SW480 (cell line): Measurements from ENCODE around the gene OR13C3.
A peak's percentile ranks its signal among the peaks of the same experiment; 100 is the strongest.
"Not testable (repeated sequence)": the region's sequence is repeated elsewhere in the genome, so short reads cannot be mapped to it uniquely, and the experiment has no call there.

ENCODE experiments used
- DNase-seq: peaks from one replicate; pipeline ENCODE4 v3.0.0-alpha.2; 2016; ENCODE audit warnings: low spot score

Gene OR13C3

DNA sequence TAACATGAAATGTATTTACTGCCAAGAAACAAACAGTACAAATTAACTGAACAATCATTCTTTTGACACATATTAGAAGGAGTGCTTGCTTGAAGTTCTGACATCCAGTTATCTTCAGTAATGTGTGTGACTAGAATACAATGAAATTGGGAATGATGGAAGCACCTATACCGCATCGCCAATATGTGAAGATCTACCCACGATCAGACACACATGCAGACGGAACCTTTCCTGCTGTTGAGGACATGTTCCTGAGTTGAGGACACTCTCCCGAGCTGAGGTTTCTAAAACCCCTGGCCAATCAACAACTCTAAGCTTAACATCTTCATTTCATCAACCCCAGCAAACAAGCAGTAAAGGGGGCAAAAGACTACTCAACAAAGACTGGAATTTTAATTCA lies at the start of gene OR13C3:
Gene OR13C3 (minus strand): TSS at position 101 of the 400 bp plus-strand sequence. CDS start 133 bp downstream, outside the sequence.
- DNase-seq: no peak

DNA sequence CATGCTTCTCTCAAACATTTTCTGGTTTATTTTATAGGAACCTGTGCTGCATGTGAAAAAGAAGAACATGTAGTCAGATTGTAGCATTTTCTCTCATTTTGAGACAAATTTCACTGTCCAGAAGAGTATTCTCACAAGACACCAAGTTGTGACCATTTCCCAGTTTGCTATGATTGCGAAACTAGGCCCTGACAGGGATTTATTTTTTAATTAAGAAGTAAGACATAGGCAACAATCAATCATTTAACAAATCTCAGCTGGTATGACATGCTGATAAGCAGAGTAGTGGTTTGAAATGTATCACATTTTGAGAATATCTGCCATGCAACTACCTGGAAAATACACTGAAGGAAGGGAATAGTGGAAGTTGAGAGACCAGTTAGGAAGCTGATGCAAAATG lies 43.9 kb upstream of the OR13C3 start:
- DNase-seq: no peak

- no peak for DNase-seq
These were observed 40.6 kb upstream of the OR13C3 start for GRCh38 chr9:104577263-104577662.

DNA sequence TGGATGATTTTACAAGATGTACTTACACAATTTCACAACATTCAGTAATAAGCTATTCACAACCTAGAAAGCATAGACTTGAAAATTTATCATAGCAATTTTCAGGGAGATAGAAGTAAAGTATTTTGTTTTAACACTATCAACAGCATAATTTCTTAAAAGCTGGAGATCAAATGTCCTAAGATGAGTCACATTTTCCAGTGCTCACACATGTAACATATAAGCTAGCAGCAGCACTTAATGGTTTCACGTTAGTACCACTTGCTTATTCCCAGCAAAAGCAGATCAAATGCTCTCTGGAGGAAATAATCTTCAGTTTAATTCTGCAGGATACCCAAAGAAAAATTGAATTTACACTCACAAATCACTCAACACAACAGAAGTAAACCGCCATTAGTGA lies 38.8 kb upstream of the OR13C3 start:
- DNase-seq: no peak

GRCh38 chr9:104572612-104573011 lies 36.0 kb upstream of the OR13C3 start:
- DNase-seq: no peak

- no peak for DNase-seq
These were observed 32.2 kb upstream of the OR13C3 start, which contains the start of gene OR13C8 for GRCh38 chr9:104568868-104569267. Gene OR13C8, plus strand, starts transcription at chr9:104569168. Its CDS starts 0 bp downstream, at chr9:104569168.

GRCh38 chr9:104564358-104564757 lies 27.7 kb upstream of the OR13C3 start:
- DNase-seq: no peak

GRCh38 chr9:104556830-104557634 lies 20.4 kb upstream of the OR13C3 start:
- DNase-seq: no peak

DNA sequence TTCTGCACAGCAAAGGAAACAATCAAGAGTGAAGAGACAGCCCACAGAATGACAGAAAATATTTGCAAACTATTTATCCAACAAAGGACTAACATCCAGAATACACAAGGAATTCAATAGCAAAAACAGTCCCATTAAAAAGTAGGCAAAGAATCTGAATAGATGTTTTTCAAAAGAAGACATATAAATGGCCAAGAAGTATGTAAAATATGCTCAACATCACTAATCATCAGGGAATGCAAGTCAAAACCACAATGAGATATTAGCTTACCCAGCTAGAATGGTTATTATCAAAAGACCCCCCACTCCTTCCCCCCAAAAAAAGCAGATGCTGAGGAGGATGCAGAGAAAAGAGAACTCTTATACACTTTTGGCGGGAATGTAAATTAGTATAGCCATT lies 18.9 kb upstream of the OR13C3 start:
- no peak for DNase-seq

DNA sequence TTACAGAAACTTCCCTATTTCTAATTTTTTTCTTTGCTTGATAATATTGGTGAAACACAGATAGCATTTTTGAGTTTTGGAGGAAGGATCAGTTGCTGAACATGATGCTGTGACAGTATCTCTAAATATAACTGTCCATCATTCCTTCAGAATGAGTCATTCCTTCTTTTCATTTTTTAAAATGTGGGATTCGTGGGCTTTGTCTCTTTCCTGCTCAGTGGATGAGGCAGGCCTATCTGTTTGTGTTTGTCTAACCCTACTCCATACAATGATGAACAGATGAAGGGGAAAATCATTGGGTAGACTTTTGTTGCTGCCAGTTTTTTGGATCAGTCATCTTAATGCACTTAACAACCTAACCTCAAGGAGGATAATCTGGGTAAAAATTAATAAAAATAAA lies 16.6 kb upstream of the OR13C3 start:
- DNase-seq: no peak

GRCh38 chr9:104544644-104545043 lies 8.0 kb upstream of the OR13C3 start:
- DNase-seq: no peak

GRCh38 chr9:104539275-104539674 lies 2.6 kb upstream of the OR13C3 start:
- no peak for DNase-seq

GRCh38 chr9:104527109-104527508 lies 9.5 kb downstream of the OR13C3 start, which contains the start of gene OR13C4:
Gene OR13C4, minus strand, starts transcription at chr9:104527209. Its CDS starts 0 bp downstream, at chr9:104527209.
- no peak for DNase-seq

DNA sequence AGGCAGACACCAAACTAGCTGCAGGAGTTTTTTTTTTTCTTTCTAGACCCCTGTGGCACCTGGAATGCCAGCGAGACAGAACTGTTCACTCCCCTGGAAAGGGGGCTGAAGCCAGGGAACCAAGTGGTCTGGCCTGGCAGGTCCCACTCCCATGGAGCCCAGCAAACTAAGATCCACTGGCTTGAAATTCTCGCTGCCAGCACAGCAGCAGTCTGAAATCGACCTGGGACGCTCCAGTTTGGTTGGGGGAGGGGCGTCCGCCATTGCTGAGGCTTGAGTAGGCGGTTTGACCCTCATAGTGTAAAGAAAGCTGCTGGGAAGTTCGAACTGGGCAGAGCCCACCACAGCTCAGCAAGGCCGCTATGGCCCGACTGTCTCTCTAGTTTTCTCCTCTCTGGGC lies 16.4 kb downstream of the OR13C3 start:
- DNase-seq: not testable (repeated sequence)

GRCh38 chr9:104514901-104515300 lies 21.8 kb downstream of the OR13C3 start:
- no peak for DNase-seq

DNA sequence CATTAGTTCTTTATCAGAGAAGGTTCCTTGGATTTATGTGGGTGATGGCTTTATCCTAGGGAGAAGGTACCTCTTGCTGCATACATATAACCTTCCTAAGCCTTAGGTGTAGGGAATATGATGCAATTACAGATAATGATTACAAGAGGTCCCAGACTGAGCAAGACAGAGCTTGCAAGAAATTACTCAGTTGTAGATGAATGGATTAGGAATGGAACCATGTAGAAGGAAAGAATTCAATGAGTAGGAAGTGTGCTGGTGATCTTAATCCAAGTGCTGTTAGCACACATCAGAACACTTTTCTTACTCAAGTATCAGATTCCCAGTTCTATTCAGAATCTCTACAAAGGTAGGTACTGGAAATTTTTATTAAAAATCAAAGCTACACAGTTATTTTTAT lies 30.1 kb downstream of the OR13C3 start:
- DNase-seq: no peak

GRCh38 chr9:104503963-104504362 lies 32.7 kb downstream of the OR13C3 start, which contains the start of gene OR13F1:
Gene OR13F1, plus strand, starts transcription at chr9:104504263. Its CDS starts 0 bp downstream, at chr9:104504263.
- no peak for DNase-seq

GRCh38 chr9:104503440-104503839 lies 33.2 kb downstream of the OR13C3 start:
- no peak for DNase-seq

GRCh38 chr9:104494808-104495207 lies 41.8 kb downstream of the OR13C3 start:
- peak; percentile 20 for DNase-seq
